K562 (cell line): ENCODE measurements around the gene FOCAD.

Source experiments
- KAT2B ChIP-seq: IDR thresholded peaks from one replicate; pipeline ENCODE4 v1.6.1; 2012; ENCODE audit warnings: low read depth, mild to moderate bottlenecking, control low read depth, inconsistent platforms, low read length, moderate library complexity
- MIER1 ChIP-seq: fragments of 450-650 bp; IDR thresholded peaks from 2 replicates; pipeline ENCODE4 v1.6.1; 2016; ENCODE audit warnings: antibody characterized with exemption, mild to moderate bottlenecking, low read depth
- NONO ChIP-seq, 2 experiments: fragments of 200-400 bp in 1 of 2; fragments of 450-650 bp in 1 of 2; formaldehyde crosslinking in 1 of 2; IDR thresholded peaks; 2 replicates each; pipeline ENCODE4 v1.6.1; 2017; ENCODE audit warnings: low read depth in 2 of 2, mild to moderate bottlenecking in 2 of 2, moderate library complexity in 2 of 2, low read length in 1 of 2
- TEAD4 ChIP-seq, 2 experiments: sonication (generic) in 1 of 2; formaldehyde crosslinking in 1 of 2; IDR thresholded peaks; 2 replicates each; pipeline versions ENCODE4 v1.6.1 to v1.8.0; 2012 to 2022; ENCODE audit warnings: borderline replicate concordance in 1 of 2, inconsistent platforms in 1 of 2, low read length in 1 of 2, mild to moderate bottlenecking in 1 of 2, missing genetic modification reagents in 1 of 2

DNA sequence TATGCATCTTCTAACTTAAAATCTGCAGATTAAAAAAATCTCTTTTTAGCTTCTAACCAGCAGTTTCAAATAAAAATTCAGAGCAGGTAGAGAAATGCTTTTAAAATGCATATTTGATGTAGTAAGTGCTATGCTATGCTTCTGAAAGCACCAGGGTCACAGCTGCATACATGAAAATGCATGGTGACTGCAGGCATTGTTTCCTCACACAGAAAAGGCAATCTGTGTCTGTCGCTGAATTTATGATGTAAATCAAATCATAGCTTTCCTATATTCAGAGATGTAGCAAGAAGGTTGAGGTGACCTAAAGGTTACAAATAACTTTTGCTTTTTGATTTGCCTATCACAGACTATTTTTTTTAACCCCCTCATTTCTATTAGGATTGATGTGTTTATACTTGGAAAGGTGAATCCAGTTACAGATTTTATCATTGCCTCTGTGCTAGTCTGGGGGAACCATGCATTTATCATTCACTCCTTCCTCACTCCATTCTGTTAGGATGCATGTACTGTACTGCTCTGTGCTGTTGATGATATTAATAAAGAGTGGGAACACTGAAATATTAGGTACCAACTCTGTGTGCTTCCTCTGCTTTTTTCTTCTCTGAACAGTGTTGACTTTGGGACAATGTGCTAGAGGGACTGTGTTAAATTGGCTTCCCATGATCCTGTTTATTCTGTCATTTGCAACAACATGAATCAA, 65.6 kb downstream of the FOCAD start:
- TF ChIP-seq NONO (IDR thresholded peaks at IDR 0.05; ENCODE audit: low read depth in 2 of 2, low read length in 1 of 2): no peak
- no peak for TF ChIP-seq TEAD4 (IDR thresholded peaks at IDR 0.05; ENCODE audit: low read length)
- no peak for TF ChIP-seq TEAD4 (CRISPR knock-in tag; IDR thresholded peaks at IDR 0.05; ENCODE audit: borderline replicate concordance)
- no peak for TF ChIP-seq KAT2B
- no peak for TF ChIP-seq MIER1
